ENCODE data around the gene ACTG1.
A peak's percentile ranks its signal among the peaks of the same experiment; 100 is the strongest.

Gene ACTG1

DNA sequence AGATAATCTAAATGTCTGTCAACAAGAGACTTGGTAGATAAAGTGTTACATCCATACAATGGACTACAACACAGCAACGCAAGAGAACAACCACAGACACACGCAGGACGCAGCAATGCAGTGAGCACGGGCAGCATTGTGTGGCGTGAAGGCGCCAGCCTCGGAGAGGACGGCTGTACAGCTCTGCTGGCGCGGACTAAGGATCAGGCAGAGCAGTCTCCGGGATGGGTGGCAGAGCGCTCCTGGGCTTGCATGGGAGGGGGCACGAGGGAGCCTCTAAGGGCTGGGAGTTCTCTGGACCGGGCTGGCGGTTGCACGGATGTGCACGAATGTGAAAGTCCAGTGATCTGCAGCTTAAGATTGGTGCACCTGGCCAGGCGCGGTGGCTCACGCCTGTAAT, 34.5 kb downstream of the ACTG1 start:
- DNase-seq, result no peak

- DNase-seq, result no peak
Observed at GRCh38 chr17:81477173-81477572, 35.4 kb downstream of the ACTG1 start.

DNA sequence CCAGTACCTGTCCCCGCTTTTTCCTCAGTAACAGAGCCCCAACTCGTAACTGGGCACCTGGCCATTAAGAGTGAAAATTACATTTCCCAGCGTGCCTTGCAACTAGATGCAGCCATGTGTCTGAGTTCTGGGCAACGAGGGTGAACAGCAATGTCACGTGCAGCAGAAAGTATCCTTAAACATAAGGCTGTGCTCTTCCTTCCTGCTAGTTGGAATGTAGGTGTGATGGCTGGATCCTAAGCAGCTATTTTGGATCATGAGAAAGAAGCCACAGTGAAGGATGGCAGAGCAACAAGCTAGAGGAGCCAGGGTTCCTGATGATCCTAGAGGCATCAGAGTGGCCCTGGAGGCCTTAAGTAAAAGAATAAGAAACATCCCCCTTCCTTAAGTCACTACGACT, 36.0 kb downstream of the ACTG1 start:
- DNase-seq, result no peak

DNA sequence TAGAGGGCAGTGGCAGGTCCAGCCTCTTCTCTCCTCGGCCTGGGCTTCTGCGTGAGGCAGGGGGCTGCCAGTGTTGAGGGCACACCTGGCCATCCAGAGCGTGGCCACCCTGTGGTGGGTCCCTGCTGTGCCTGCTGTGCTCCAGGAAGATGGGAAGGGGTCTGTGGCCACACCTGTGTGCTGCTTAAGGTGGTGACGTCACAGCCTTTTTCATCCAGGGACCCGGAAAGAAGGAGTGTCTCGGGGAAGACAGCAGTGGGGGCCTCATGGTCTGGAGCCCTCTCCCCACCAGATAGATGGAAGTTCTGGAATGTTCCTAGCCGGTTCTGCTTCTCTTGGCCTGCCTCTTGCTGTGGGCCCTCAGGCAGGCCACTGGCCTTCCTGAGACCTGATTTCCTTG, 36.5 kb downstream of the ACTG1 start:
- DNase-seq, result no peak

GRCh38 chr17:81474958-81475357, 37.6 kb downstream of the ACTG1 start:
- DNase-seq, result no peak

- no peak for DNase-seq
Observed at GRCh38 chr17:81473019-81473418, 39.6 kb downstream of the ACTG1 start.

DNA sequence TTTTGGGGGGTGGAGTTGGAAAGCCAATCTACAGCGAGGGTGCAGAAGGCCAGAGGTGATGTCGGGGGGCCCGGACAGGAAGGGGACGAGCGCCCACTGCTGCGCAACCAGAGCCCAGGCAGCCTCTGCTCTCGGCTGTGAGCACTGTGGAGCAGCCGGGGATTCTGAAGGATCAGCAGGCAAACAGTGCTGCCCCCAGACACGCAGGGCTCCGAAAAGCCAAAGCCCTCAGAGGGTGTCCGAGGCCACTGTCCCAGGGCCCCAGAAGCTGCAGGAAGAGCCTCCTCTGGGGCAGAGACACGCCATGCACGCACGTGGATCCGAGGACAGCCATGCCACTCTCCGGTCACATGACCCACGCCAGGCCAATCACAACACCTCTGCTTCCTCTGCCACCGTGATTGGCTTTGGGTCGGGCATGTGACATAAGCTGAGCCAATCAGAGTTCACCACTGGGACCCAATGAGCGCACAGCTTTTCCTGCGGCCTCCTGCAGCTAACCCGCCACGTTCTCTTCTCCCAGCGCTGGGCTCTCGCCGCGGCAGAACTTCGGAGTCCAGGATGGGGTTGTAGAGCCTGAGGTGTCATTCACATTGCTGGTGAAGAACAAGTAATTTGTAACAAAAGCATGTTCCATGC, 40.7 kb downstream of the ACTG1 start:
- DNase-seq, result peak; percentile 93

DNA sequence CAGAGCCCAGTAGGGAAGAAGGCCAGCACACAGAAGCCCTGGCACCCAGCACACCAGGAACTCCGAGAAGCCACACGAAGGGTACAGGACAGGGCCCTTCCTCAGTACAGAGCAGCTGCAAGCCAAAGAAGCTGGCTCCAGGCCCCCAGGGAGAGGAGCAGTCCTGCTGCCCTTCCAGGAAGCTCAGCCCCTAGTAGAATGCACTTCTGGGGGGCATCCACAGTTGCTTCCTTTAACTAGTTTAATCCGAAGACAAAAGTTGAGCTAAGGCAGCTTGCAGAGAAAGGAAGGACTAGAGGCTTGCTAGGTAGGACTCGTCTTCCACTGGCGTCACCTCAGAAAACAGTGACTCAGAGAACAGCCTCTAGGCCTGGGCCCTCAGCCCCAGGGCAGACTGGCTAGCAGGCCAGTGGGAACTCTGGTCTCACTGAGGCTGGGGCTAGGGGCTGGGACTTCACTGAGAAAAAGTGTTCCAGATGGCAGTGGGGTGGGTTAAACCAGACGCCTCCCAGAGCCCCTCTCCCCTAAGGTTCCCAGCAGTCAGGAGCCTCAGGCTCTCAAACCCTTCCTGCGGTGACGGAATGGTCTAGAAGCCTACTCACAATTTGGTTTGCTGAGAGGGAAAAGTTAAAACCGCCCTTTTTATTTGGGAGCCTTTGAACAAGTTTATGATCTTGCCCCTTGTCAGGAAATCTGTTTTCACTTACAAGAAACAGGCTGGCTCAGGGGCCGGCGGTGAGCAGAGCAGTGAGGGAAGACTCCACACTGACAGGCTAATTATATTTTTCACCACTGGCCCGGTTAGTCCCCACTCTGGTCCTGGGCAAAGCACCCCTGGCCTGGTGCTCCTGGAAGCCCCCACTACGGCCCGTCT, 41.4 kb downstream of the ACTG1 start:
- no peak for DNase-seq

DNA sequence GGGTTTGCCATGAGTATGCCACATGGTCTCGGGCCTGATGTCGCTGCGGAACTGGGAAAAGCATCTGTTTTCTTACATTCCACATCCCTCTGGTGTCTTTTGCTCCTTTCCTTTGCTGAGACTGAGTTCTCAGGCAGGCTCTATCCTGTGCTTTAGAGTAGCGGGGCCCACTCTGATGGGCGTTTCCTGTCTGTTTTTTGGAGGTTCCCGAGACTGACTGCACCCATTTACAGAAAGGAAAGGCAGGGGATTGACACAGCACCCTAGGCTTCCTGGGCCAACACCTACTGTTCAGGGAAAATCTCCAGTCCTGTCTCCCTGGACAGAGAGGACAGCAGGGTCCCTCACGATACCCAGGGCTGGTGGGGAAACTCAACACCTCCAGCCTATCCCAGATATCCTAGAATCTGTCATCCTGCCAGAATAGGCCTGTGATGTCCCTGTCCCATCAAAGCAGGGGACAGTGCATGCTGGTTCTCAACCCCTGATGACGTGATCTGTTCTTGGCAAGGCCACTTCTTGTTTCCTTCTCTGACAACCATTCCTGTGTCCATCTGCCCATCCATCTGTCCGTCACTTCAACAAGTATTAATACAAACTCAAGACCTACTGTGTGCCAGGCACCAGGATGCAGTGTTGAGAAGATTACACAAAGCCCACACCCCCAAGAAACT, 42.2 kb downstream of the ACTG1 start:
- DNase-seq, result no peak

DNA sequence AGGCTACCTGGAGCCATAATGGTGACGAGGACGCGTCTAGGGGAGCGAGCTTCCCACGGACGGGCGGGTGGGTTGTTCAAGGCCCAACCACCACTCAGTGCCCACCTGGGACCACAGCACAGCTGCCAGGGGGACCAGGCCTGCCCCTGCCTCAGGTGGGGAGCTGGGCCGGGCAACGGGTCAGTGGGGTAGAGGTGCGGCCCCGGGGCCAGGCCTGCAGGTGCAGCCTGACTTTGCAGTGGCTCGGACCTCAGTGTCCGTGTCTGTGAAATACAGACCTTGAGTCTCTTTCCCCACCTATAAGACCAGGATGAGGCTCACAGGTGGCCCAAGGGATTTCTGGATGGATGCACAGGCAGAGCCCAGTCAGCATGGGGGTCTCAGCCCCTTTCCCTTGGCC, 43.3 kb downstream of the ACTG1 start:
- no peak for DNase-seq

GRCh38 chr17:81468770-81469121, 43.9 kb downstream of the ACTG1 start:
- no peak for DNase-seq

- DNase-seq, result no peak
Observed at GRCh38 chr17:81468111-81468769, 44.4 kb downstream of the ACTG1 start.

- no peak for DNase-seq
Observed at GRCh38 chr17:81466564-81467472, 45.8 kb downstream of the ACTG1 start.

DNA sequence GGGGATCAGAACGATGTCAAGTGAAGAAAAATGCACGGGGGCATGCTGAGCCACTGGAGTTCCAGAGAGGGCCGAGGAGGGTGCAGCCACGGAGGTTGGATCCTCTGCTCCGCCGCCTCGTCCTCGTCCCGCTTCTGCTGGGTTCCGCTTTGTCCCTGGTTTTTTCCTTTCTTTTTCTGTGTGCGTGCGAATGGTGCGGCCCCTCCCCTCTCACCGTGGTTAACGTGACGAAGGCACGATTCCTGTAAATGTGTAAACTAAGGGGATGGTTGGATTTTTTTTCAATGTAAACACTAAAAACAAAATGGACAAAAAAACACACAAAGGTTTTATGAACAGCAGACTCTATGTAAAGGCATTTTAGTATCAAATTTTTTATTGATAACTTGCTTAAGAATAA, 46.7 kb downstream of the ACTG1 start:
- DNase-seq, result no peak

DNA sequence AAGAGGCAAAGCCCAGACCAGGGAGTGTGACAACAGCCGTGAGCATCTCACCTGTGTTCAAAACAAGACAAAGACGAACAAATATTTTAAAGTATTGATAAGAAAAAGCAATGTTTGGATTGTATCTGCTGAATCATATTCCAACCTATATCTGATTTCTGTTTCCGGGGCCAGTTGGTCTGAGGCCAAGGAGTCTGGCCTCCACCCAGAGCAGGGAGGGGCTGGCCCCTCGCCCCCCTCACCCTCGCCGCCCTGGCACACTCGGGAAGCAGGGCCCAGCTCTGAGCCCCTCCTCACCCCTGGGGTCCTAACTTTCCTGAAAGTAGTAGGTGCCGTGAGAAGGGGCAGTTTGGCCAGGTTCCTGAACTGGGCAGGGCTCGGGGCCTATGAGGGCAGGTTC, 48.0 kb downstream of the ACTG1 start:
- DNase-seq, result no peak

DNA sequence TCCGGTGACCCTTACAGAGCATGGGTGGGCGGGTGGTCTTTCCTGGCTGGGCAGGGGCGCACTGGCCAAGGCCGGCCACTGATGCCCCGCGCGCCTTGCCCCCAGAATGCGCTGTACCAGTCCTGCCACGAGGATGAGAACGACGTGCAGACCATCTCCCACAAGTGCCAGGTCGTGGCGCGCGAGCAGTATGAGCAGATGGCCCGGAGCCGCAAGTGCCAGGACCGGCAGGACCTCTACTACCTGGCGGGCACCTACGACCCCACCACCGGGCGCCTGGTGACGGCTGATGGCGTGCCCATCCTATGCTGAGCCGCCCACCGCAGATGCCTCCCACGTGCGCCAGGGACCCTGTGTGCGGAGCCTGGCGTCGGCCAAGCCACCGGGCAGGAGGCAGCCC, 49.1 kb downstream of the ACTG1 start:
- no peak for DNase-seq

- no peak for DNase-seq
Observed at GRCh38 chr17:81462506-81463125, 50.0 kb downstream of the ACTG1 start.

- DNase-seq, result no peak
Observed at GRCh38 chr17:81461607-81462500, 50.7 kb downstream of the ACTG1 start.

- no peak for DNase-seq
Observed at GRCh38 chr17:81460856-81461460, 51.6 kb downstream of the ACTG1 start.

Measured in right forelimb (tissue), 1 donor.